Memory B cell (primary cell): ENCODE results near the gene ARMC8.

Experiments
- ATAC-seq: fragments of 150-1000 bp; cut with Tn5 transposase; 2 replicates; pipeline ENCODE4 v1.10.0; 2021; ENCODE audit warnings: low read depth, mild to moderate bottlenecking, moderate library complexity
- DNase-seq, 2 donors: peaks; one replicate each; pipeline ENCODE4 v3.0.0; 2022; ENCODE audit warnings: low spot score in 2 of 2
- H3K27ac Mint-ChIP-seq: one replicate; pipeline ENCODE4 v1.8.0; 2022; ENCODE audit warnings: mild to moderate bottlenecking, moderate library complexity, mixed read lengths
- H3K27me3 Mint-ChIP-seq: one replicate; pipeline ENCODE4 v1.8.0; 2022; ENCODE audit warnings: mixed read lengths
- H3K36me3 Mint-ChIP-seq: one replicate; pipeline ENCODE4 v1.8.0; 2022; ENCODE audit warnings: mild to moderate bottlenecking, mixed read lengths
- H3K4me1 Mint-ChIP-seq: one replicate; pipeline ENCODE4 v1.8.0; 2022; ENCODE audit warnings: mixed read lengths
- H3K4me3 Mint-ChIP-seq: one replicate; pipeline ENCODE4 v1.8.0; 2022; ENCODE audit warnings: mild to moderate bottlenecking, moderate library complexity, mixed read lengths
- H3K9me3 Mint-ChIP-seq: one replicate; pipeline ENCODE4 v1.8.0; 2022; ENCODE audit warnings: mixed read lengths

The ARMC8 gene

DNA sequence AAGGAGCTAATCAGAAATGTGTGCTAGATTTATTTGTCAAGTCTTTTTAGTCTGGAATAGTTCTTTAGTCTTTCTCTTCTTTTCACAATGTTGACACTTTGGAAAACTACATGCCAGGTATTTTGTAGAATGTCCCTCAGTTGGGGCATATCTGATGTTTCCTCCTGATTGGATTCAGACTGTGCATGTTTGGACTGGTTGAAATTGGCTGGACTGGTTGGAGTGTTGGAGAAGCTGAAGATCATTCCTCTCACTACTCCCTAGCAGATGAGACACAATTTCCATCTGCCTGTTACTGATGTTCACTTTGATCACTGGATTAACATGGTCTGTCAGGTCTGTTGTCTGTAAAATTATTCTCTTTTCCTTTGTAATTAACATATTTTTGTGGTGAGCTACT lies 138.9 kb downstream of the ARMC8 start:
- H3K9me3 Mint-ChIP-seq: no peaks in the 10 kb centered on the region
- H3K4me1 Mint-ChIP-seq: peaks cover 7% of the 10 kb centered on the region
- H3K4me3 Mint-ChIP-seq: no peak overlapping the region
- peaks cover 15% of the 10 kb centered on the region for H3K27me3 Mint-ChIP-seq
- no peak for ATAC-seq
- DNase-seq: no peak
- no peaks in the 10 kb centered on the region for H3K36me3 Mint-ChIP-seq
- H3K27ac Mint-ChIP-seq: no peak overlapping the region

DNA sequence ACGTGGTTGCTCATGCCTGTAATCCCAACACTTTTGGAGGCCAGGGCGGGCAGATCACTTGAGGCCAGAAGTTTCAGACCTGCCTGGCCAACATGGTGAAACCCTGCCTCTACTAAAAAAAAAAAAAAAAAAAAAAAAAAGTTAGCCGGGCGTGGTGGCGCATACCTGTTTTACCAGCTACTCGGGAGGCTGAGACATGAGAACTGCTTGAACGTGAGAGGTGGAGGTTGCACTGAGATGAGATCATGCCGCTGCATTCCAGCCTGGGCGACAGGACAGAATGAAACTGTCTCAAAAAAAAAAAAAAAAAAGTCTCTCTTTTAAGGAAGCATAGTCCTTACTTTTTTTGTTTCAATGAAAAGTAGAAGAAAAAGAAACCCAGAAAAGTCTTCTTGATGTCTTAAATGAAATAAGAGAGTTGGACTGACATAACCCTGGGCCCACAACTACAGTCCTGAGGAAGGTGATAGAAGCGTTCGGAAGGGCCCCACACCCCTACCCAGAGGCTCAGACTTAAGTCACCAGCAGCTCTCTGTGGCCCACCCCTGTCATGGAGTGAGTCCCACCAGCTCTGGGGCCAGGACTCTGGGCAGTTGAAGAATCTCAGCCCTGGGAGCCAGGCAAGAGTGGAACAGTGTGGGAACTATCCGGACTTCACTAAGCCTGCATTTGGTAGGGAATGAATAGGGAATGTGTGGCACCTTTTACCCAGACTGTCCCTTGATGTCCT lies 139.9 kb downstream of the ARMC8 start:
- ATAC-seq (no peak), DNase-seq (no peak)
- peaks cover 7% of the 10 kb centered on the region for H3K4me1 Mint-ChIP-seq
- no peak overlapping the region for H3K4me3 Mint-ChIP-seq
- H3K27ac Mint-ChIP-seq: no peak overlapping the region
- H3K36me3 Mint-ChIP-seq: no peaks in the 10 kb centered on the region
- peaks cover 10% of the 10 kb centered on the region for H3K27me3 Mint-ChIP-seq
- no peaks in the 10 kb centered on the region for H3K9me3 Mint-ChIP-seq

DNA sequence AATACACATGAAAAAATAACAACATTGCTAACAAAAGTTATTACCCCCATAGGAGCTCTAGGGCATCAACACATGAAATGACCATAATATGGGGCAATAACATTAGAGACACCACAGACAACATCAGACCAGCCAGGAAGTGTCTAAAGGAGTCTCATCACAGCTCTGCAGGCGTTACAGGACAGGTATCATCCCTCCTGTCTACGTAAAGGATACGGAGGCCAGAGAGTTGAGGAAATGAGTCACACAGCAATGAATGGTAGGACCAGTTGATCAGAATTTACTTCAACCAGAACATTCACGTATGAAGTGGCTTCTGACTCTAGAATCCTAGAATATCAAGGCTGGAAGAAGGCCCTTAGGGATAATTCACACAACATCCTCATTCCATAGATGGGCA lies 140.7 kb downstream of the ARMC8 start:
- Mint-ChIP-seq H3K4me3 (no peak overlapping the region), H3K27me3 (peaks cover 10% of the 10 kb centered on the region), H3K9me3 (no peaks in the 10 kb centered on the region), H3K27ac (no peak overlapping the region), H3K4me1 (peaks cover 7% of the 10 kb centered on the region), H3K36me3 (no peaks in the 10 kb centered on the region)
- DNase-seq (no peak), ATAC-seq (no peak)

DNA sequence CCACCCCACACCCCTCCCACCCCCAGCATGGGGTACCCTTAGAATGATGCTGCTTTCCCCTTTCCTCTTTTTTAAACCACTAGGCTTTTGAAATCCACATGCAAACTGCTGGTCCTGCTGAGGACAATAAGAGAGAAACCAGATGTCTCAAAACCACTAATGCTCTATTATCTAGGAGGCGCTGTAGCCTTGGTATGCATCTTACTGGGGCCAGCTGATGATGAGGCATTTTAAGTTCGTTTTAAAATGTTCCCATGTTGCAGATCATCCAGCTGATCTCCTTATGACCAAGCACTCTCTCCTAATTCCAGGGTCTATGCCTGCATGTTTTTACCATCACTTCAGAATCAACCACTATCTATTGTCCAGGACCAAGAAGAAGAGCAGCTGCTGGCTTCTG lies 141.2 kb downstream of the ARMC8 start:
- DNase-seq (no peak), ATAC-seq (no peak)
- Mint-ChIP-seq H3K27ac (no peak overlapping the region), H3K9me3 (no peaks in the 10 kb centered on the region), H3K27me3 (peaks cover 8% of the 10 kb centered on the region), H3K4me1 (peaks cover 7% of the 10 kb centered on the region), H3K4me3 (peak overlapping the region; percentile 54), H3K36me3 (no peaks in the 10 kb centered on the region)

DNA sequence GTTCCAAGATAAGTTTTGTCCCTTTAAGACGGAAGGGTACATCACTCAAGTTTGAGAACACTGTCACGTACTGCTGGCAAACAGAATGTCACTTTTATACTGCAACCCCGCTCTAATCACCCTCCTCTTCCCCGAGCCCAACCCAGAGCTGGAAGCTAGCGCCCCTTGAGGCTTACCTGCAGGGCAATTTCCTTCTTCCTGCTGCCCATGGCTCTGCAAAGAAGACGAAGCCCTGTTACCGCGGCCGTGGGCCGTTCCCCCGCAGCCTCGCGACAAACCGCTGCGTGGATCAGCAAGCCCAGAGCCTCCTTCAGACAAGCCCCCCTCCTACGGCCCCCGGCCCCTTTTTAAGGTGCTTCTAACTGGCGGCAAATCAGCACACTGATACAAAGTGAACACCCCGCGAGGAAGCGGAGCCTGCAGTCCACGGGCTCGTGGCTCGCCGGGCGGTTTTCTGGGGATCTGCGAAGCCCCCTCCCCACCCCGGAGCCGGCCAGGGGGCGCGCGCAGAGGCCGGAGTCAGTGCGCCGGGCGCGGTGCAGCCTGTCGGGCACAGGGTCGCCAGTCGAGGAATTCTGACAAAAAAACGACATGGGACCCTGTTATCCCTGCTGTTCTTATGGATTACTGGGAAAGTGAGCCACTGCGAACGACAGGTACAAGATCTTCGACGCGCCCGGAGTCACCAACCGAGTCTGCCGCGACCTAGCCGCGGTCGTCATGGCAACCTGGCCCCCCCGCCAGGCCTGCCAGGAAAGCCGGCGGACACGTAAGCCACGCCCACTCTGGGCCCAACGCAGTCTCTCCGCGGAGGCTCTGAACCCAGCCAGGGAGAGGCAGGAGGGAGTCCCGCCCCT lies 142.3 kb downstream of the ARMC8 start, which contains the start of gene NME9:
TSS of gene NME9 (minus strand) at position 725 of the 857 bp plus-strand sequence. CDS start at position 209, 516 bp downstream.
- peaks cover 7% of the 10 kb centered on the region for H3K4me1 Mint-ChIP-seq
- ATAC-seq: peak; percentile 81
- H3K27me3 Mint-ChIP-seq: peaks cover 4% of the 10 kb centered on the region
- peak; percentile 50 to 56 for DNase-seq
- no peaks in the 10 kb centered on the region for H3K36me3 Mint-ChIP-seq
- H3K9me3 Mint-ChIP-seq: no peaks in the 10 kb centered on the region
- H3K27ac Mint-ChIP-seq: peak within 1 kb of the TSS; percentile 29
- H3K4me3 Mint-ChIP-seq: peak within 1 kb of the TSS; percentile 84

DNA sequence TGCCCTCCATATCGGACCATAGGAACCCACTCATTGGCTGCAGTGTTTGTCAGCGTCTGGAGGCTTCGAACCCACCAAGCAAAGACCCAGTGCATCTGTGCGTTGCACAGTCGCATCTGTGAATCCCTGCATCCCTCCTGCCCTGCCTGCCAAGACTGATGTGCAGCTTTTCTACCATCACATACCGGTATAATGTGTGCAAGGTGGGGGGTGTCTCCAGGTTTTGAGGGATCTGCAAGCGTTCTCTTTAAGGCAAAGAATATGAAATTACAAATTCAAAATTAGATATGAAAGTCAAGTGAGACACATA lies 142.8 kb downstream of the ARMC8 start:
- peak overlapping the region; percentile 84 for H3K4me3 Mint-ChIP-seq
- H3K9me3 Mint-ChIP-seq: no peaks in the 10 kb centered on the region
- ATAC-seq: no peak
- peak overlapping the region; percentile 29 for H3K27ac Mint-ChIP-seq
- DNase-seq: no peak
- peaks cover 4% of the 10 kb centered on the region for H3K27me3 Mint-ChIP-seq
- H3K36me3 Mint-ChIP-seq: no peaks in the 10 kb centered on the region
- H3K4me1 Mint-ChIP-seq: peaks cover 7% of the 10 kb centered on the region

DNA sequence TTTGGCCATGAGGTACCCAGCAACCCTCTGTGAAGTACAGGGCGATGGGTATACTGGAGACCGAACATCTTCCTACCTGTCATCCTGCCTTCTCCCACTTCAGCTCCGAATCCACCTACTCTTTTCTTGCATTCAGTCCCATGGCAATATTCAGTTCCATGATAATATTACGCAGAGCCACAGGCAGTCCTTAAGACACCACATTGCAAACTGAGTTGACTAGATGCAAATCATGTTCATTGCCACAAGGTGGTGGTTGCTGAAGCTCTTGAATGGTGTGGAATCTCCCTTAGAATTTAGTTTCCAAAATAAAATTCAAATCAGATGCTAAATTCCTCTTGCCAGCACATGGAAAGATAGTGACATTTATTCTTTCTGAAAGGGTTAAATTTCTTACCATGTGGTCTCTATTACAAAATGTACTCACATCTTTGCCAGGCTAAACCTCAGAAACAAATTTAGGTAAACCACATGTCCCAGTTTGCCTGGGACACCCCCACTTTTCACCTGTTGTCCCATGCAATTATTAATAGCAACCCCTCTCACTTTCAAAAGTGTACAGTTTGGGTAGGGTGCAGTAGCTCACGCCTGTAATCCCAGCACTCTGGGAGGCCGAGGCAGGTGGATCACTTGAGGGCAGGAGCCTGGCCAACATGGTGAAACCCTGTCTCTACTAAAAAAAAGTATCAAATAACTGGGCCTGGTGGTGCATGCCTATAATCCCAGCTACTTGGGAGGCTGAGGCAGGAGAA lies 144.2 kb downstream of the ARMC8 start:
- no peaks in the 10 kb centered on the region for H3K36me3 Mint-ChIP-seq
- no peak for DNase-seq
- H3K9me3 Mint-ChIP-seq: no peaks in the 10 kb centered on the region
- H3K4me1 Mint-ChIP-seq: peaks cover 7% of the 10 kb centered on the region
- H3K27ac Mint-ChIP-seq: no peak overlapping the region
- H3K27me3 Mint-ChIP-seq: peaks cover 4% of the 10 kb centered on the region
- no peak overlapping the region for H3K4me3 Mint-ChIP-seq
- ATAC-seq: no peak

DNA sequence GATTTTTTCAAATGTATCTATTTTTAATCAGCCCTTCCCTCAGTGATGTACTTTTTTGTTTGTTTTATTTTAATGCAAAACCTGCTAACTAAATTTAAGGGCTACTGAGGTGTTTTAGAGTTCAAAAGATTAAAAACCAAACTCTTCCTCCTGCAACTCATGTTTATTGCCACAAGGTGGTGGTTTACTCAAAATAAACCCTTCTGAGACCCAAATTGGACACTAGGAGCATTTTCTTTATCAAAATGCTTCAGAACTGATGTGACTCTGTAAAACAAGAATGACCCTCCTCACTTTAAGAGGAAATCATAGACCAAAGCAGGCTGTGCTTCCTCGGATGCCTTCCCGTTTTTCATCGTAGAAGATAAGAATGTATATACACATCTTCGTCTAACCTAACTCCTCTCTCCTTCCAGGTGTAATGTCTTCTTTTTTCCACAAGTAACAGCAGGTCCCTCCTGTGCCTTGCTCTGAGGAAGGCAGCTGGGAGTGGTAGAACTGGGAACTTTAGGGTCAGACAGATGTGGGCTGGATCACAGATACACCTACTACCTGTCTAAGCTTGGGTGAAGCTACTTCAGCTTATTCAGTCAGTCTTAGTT lies 145.5 kb downstream of the ARMC8 start:
- no peak overlapping the region for H3K27ac Mint-ChIP-seq
- H3K4me1 Mint-ChIP-seq: peaks cover 7% of the 10 kb centered on the region
- H3K9me3 Mint-ChIP-seq: no peaks in the 10 kb centered on the region
- no peaks in the 10 kb centered on the region for H3K36me3 Mint-ChIP-seq
- ATAC-seq (no peak), DNase-seq (no peak)
- H3K27me3 Mint-ChIP-seq: peaks cover 9% of the 10 kb centered on the region
- H3K4me3 Mint-ChIP-seq: no peak overlapping the region

DNA sequence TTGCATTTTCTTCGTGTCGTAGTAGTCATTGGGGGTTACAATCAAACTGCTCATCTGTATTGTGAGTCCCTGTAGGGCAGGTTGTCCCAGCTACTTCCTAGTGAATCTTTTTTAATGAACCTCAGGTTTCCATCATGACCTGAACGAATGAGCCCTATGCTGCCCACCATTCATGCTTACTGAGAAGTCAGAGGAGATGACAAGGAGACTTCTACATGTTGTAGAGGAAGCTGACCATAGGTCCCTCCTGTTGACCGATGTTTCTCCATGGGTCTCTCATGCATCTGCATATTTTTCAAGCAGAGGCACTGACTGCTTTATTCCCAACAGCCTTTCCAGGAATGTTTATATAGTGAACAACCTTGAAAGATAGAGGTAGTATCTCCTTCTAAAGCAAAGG lies 147.5 kb downstream of the ARMC8 start:
- Mint-ChIP-seq H3K4me3 (no peak overlapping the region), H3K27ac (no peak overlapping the region), H3K27me3 (peaks cover 14% of the 10 kb centered on the region), H3K4me1 (peaks cover 2% of the 10 kb centered on the region), H3K36me3 (no peaks in the 10 kb centered on the region), H3K9me3 (no peaks in the 10 kb centered on the region)
- DNase-seq (no peak), ATAC-seq (no peak)

DNA sequence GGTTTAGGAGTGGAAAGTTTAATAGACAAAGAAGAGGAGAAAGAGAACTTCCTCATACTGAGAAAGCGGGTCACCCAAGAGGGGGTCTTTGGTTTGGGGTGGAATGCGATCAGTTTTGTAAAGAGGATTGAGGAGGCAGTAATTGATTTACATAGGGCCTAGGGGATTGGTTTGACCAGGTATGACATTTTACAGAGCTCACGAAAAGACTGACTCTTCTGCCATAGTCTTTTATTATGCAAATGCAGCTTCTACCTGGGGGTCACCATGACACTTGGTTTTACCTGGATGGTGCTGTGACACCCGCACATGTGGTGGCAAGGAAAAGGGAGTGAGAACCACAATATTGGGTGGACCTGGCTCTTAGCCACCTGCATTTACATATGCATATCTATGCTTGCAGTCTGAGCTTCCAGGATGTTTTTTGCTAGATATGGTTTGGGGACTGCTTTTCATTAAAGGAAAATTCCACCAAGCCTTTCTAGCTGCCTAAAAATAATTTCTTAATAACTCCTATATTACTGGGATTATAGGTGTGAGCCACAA lies 149.4 kb downstream of the ARMC8 start:
- ATAC-seq: no peak
- DNase-seq: no peak
- Mint-ChIP-seq H3K4me3 (no peak overlapping the region), H3K27me3 (peaks cover 17% of the 10 kb centered on the region), H3K9me3 (no peaks in the 10 kb centered on the region), H3K27ac (no peak overlapping the region), H3K36me3 (no peaks in the 10 kb centered on the region), H3K4me1 (no peaks in the 10 kb centered on the region)

DNA sequence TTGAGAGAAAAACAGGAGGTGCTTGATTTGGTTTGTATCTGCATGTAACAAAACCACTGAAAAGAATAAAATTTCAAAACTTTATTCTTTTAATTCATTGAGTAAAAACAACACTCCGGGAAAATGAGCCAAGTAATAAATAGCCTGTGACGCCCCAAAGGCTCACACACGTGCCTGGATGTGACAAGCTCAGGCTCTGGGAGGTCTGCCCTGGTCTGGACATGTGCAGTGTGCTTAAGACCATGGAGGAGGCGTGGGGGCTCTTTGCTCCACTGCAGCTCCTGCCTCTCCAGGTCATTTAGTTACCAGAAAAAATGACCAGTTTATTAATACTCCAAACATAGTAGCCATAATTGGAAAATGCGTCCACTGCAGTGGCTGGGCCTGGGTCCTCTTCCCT lies 151.1 kb downstream of the ARMC8 start:
- Mint-ChIP-seq H3K9me3 (no peaks in the 10 kb centered on the region), H3K36me3 (no peaks in the 10 kb centered on the region), H3K4me1 (no peaks in the 10 kb centered on the region), H3K27me3 (peaks cover 21% of the 10 kb centered on the region), H3K4me3 (no peak overlapping the region), H3K27ac (no peak overlapping the region)
- no peak for ATAC-seq
- no peak for DNase-seq

DNA sequence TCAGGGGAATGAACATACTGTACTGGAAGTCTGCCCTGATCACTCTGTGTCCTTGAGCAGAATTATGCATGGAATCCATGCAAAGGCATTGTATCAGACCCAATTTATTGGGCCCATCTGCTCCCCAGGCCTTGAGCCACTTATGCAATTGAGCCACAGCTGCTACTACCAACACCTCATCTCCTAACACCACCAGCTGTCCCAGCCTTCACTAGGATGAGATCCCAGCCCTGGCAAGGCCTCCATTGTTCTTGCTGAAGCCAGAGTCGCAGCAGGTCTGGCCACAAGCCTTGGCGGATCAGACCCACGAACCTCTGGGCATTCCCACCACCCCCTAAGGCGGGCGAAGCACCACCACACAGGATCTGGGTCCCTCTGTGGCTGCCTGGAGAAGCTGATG lies 151.7 kb downstream of the ARMC8 start:
- Mint-ChIP-seq H3K4me3 (no peak overlapping the region), H3K27ac (no peak overlapping the region), H3K36me3 (no peaks in the 10 kb centered on the region), H3K4me1 (no peaks in the 10 kb centered on the region), H3K27me3 (peaks cover 24% of the 10 kb centered on the region), H3K9me3 (no peaks in the 10 kb centered on the region)
- DNase-seq: no peak
- no peak for ATAC-seq

DNA sequence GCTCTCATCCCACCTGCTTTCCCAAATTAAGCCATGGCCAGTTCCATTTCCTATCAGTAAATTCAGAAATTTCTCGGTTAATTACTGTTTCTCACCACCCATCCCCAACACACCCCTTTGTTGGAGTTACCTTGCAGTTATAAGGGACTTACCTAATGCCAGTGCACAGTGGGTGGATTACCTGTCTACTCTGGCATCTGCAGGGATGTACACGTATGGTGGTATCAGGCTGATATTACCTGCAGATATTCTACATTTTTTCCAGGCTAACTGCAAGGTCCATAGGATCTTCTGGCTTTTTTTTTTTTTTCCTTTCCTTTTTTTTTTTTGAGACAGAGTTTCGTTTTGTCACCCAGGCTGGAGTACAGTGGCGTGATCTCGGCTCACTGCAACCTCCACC lies 153.4 kb downstream of the ARMC8 start:
- H3K36me3 Mint-ChIP-seq: no peaks in the 10 kb centered on the region
- no peak overlapping the region for H3K27ac Mint-ChIP-seq
- H3K27me3 Mint-ChIP-seq: peaks cover 32% of the 10 kb centered on the region
- no peak overlapping the region for H3K4me3 Mint-ChIP-seq
- ATAC-seq (no peak), DNase-seq (no peak)
- no peaks in the 10 kb centered on the region for H3K9me3 Mint-ChIP-seq
- H3K4me1 Mint-ChIP-seq: no peaks in the 10 kb centered on the region

DNA sequence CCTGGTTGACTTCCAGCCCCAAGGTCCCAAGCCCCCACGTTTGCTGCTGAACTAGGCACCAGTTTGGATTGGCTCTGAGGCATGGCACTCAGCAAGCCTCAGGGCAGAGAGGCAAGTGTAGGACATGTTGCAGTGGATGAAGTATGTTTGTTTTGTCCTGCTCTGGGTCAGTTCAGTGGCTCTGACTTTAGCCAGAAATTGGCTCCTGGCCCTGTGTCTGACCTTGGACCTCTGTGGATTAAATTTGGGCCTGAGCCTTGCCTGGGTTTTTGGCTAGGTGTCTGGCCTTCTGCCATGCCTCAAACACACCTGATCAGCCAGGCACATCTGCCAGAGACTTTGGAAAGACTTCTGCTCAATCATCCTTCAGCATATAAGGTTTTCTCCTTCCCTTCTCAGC lies 157.7 kb downstream of the ARMC8 start:
- no peaks in the 10 kb centered on the region for H3K9me3 Mint-ChIP-seq
- H3K4me3 Mint-ChIP-seq: no peak overlapping the region
- no peak overlapping the region for H3K27ac Mint-ChIP-seq
- H3K4me1 Mint-ChIP-seq: peaks cover 2% of the 10 kb centered on the region
- peaks cover 26% of the 10 kb centered on the region for H3K27me3 Mint-ChIP-seq
- DNase-seq (no peak), ATAC-seq (no peak)
- H3K36me3 Mint-ChIP-seq: no peaks in the 10 kb centered on the region
